Measurements from ENCODE around the gene KLRF2.
"Not testable (repeated sequence)": the region's sequence is repeated elsewhere in the genome, so short reads cannot be mapped to it uniquely, and the experiment has no call there.

Gene KLRF2

DNA sequence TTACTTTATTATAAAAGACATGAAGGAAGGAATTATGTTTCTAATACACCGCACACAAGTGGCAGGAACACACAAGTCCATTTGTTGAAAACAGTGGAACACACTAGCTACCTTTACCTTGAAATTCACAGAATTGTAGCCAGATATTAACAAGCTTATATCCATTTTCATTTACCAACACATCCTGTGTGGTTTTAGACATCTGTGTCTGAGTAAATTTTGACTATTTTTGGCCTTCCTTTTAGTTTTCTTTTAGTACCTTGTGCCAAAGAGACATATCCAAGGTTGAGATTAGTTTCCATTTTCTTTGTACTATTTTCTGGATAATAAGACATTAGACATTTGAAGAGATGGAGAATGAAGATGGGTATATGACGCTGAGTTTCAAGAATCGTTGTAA, at the start of gene KLRF2:
TSS of gene KLRF2 (plus strand) at position 244 of the 400 bp plus-strand sequence. CDS start at position 351, 107 bp downstream.
- no peak for DNase-seq

- no peak for DNase-seq
Observed at GRCh38 chr12:9831720-9832119, 49.6 kb upstream of the KLRF2 start.

GRCh38 chr12:9843407-9843806, 37.9 kb upstream of the KLRF2 start:
- no peak for DNase-seq

DNA sequence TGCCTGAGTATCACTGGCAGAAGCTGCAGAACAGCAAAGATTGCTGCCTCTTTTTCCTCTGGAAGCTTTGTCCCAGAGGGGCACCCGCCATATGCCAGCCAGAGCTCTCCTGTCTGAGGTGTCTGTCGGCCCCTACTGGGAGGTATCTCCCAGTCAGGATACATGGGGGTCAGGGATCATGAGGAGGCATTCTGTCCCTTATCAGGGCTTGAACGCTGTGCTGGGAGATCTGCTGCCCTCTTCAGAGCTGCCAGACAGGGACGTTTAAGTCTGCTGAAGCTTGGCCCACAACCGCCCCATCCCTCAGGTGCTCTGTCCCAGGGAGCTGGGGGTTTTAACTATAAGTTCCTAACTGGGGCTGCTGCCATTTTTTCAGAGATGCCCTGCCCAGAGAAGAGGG, 32.4 kb upstream of the KLRF2 start:
- no peak for DNase-seq

DNA sequence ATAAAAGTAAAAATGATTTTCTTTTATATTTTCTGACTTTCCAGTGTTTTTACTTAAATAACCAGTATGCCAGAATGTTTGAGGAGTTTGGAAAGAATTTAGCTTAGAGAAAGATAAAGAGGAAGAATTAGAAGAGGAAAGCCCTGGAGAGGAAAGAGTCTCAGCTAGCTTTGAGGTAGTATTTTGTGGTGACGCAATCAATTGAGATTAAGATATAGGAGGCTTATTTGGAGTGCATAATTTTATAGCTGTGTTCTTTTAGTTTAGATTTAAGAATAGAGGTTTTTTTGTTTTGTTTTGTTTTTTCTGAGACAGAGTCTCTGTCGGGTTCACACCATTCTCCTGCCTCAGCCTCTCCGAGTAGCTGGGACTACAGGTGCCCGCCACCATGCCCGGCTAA, 30.2 kb upstream of the KLRF2 start:
- DNase-seq: no peak

GRCh38 chr12:9851927-9852326, 29.4 kb upstream of the KLRF2 start:
- DNase-seq: no peak

- no peak for DNase-seq
Observed at GRCh38 chr12:9856151-9856550, 25.1 kb upstream of the KLRF2 start.

- DNase-seq: no peak
Observed at GRCh38 chr12:9856894-9857293, 24.4 kb upstream of the KLRF2 start.

DNA sequence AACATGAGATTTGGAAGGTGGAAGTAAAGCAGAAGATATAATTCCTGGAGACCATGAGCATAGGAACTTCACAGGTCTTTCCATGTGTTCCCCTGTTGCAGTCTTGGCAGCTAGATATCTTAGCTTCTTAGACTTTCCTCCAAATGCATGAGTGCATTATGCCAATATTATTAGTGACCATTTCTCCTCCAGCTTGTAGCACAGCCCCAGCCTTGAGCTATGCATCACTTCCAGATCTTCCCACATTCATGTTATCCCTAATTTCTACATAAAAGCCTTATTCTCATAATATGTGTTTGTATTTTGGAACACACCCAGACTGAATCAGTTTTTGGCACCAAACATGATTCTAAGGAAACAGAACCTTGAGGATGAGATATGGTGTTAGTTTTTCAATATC, 23.2 kb upstream of the KLRF2 start:
- DNase-seq: no peak

DNA sequence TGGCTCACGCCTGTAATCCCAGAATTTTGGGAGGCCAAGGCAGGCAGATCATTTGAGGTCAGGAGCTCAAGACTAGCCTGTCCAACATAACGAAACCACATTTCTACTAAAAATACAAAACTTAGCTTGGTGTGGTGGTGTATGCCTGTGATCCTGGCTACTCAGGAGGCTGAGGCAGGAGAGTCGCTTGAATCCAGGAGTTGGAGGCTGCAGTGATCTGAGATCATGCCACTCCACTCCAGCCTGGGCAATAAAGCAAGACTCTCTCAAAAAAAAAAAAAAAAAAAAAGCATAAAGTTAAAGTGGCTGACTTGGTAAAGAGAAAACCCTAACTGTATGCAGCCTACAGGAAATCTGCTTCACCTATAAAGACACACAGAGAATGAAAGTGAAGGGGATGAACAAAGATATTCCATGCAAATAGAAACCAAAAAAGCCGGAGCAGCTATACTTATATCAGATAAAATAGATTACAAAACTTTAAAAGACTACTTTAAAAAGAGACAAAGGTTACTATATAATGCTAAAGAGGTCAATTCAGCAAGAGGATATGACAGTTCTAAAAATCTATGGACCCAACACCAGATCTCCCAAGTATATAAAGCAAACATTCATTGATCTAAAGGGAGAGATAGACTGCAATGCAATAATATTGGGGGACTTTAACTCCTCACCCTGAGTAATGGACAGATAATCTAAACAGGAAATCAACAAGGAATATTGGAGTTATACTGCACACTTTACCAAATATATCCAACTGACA, 16.2 kb upstream of the KLRF2 start:
- no peak for DNase-seq

DNA sequence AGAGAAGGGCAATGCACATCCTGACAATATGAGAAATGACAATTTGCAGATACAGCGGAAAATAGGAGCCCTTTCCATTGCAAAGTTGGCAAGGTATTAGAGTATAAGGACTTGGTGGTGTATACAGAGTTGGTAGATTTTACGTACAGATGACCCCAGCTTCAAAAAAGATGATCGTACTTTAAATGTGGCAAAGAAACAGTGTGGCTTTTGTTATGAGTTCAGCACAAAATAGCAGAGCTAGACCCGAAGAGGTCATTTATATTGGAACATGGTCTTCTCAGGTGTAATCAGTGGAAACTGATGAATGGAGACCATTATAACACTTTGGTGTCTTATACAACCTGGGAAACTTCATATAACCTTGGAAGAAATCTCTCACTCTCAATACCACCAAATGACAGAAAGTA, 14.4 kb upstream of the KLRF2 start:
- no peak for DNase-seq

DNA sequence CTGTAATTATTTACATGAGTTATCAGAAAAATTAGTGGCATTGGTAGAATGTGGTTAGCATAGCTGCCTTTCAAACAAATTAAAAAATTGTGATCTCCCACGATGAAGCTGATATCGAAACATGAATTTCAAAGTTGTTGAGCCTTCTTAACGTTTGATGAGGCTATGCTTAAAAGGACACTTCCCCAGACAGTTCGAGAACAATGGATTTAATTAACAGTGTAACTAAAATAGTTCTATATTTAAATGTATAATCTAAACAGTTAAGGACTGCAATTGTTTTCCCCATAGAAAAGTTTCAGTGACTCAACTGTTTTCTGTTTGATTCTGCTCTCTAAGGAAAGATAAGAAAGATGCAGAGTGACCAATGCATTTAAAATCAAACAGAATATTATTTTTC, 13.8 kb upstream of the KLRF2 start:
- no peak for DNase-seq

DNA sequence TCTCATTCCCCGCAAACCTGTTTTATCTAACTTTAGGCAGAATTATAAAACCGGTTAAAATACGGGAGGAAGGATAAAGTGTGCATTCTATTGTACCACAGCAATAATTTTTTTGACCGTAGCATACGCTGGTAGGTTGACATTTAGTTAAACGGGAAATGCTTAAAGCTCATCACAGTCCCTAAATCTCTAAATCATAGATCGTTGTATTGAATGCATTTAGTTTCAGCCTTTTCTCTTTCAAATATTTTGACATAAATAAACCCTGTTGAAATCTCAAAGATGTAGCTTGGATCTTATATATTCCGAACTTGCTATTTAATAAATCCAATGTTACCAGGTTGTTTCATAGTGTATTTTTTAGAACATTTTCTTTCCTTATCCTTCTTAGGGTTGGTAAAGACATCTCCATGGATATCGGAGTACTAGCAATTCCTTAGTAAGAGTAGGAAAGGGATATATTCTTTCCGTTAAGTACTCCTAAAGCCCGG, 12.9 kb upstream of the KLRF2 start:
- no peak for DNase-seq

DNA sequence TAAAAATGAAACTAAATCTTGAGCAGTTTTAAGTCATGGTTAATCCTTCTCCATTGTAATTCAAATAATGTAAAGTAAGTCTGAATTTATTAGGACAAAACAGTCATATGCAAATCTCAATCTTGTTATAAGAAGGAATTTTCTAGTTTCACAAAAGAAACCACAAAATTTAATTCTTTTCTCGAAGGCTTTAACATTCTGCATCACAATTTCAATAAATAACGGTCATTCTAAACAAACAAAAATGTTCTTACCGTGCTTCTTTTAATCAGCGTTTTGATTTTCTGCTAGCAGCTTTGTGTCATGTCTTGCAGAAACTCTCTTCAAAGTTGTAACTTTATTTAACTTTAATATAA, 12.4 kb upstream of the KLRF2 start:
- no peak for DNase-seq

DNA sequence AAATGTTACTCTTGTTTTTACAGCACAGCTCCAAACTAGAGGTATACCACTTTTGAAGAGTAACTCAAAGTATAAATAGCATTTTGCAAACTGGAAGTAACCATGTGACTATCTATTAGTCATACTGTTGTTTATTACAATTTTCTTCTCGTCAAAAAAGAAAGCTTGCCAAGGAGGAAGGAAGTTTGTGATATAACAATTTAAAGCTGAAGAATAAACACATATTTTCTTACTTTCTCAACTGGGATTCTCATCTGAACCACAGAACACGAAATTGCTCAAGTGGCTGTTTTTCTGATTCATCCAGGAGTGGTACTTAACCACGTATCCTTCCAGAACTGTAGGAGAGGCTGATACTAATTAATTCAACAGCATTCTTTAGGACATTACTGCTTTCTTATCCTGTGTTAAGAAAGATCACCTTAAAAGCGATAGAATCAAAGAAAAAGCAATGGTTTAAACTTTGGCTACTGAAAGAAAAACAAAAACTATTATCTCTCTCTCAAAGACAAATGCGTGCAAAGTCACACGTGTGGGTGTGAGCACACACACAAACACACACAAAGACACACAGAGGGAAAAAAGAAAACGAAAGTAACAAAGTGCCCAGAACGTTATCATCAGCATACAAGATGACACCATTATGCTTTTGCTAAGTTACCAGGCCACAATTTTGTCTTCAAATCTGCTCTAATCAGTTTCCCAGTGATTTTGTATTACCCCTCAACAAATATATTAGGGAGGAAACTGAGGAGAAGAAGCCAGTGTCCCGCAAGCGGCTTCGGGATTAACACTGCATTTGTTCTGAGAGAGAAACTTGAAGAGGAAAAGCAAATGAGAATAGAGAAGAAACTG, 11.8 kb upstream of the KLRF2 start, which contains the start of gene CLEC2B:
TSS of gene CLEC2B (minus strand) at position 48 of the 855 bp plus-strand sequence.
- no peak for DNase-seq

- no peak for DNase-seq
Observed at GRCh38 chr12:9870286-9870866, 10.9 kb upstream of the KLRF2 start.

DNA sequence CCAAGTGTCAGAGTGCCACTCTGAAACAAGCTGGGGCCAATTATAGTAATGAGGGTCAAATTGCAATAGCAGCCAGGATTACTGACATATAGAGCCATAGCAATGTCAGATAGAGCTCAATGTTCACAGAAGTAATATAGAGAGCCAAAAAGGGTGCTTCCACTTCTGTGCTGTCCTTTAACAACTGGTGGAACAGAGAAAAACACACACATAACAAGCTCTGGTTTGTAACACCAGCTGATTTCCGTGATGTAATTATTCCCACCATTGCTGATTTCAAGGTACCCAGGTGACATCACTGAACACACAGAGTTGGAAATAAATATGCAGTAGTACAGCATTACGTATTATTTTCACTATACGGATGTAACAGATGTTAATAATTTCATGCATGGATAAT, 9.1 kb upstream of the KLRF2 start:
- no peak for DNase-seq

- no peak for DNase-seq
Observed at GRCh38 chr12:9872742-9873141, 8.5 kb upstream of the KLRF2 start.

- not testable (repeated sequence) for DNase-seq
Observed at GRCh38 chr12:9876120-9876519, 5.2 kb upstream of the KLRF2 start.

- DNase-seq: no peak
Observed at GRCh38 chr12:9880532-9881078, 684 bp upstream of the KLRF2 start.

GRCh38 chr12:9881988-9882387, 699 bp downstream of the KLRF2 start:
- no peak for DNase-seq

GRCh38 chr12:9883175-9883574, 1.9 kb downstream of the KLRF2 start:
- no peak for DNase-seq

- DNase-seq: no peak
Observed at GRCh38 chr12:9888665-9889273, 7.5 kb downstream of the KLRF2 start.
